Keratinocyte (primary cell): ENCODE data around the gene PSMB7. TPM values are rescaled to one million over a fixed set of nuclear protein-coding genes. Genes with fewer than 3 reads are reported as not detected.
A peak's percentile ranks its signal among the peaks of the same experiment; 100 is the strongest.

Experiments
- DNase-seq: peaks from one replicate; pipeline ENCODE4 v3.0.0-alpha.2; 2011; ENCODE audit warnings: low read depth, missing footprints, low spot score
- FAIRE-seq: peaks from 2 replicates; lab custom pipeline; 2011; peaks lifted over from hg19 to GRCh38; lab: Jason Lieb, UNC
- H2AFZ ChIP-seq: 2 replicates; pipeline ENCODE4 v1.6.0; 2012; ENCODE audit warnings: low read length, control low read depth, inconsistent platforms; ENCODE audit not compliant: control insufficient read depth
- H3K27ac ChIP-seq: 2 replicates; pipeline ENCODE4 v1.5.1; 2011; ENCODE audit warnings: low read length; ENCODE audit not compliant: control insufficient read depth, insufficient read depth
- H3K27me3 ChIP-seq: 3 replicates; pipeline ENCODE4 v1.6.0; 2011; ENCODE audit warnings: low read length; ENCODE audit not compliant: control insufficient read depth, insufficient read depth; ENCODE audit errors: extremely low read depth
- H3K36me3 ChIP-seq, 2 experiments: 2 replicates in 1 of 2; 3 replicates in 1 of 2; pipeline ENCODE4 v1.5.1; 2011; ENCODE audit warnings: low read length in 2 of 2, mild to moderate bottlenecking in 1 of 2; ENCODE audit not compliant: control insufficient read depth in 2 of 2, insufficient read depth in 2 of 2; ENCODE audit errors: extremely low read depth in 1 of 2
- H3K4me1 ChIP-seq: 3 replicates; pipeline ENCODE4 v1.5.1; 2011; ENCODE audit warnings: low read length; ENCODE audit not compliant: control insufficient read depth, insufficient read depth; ENCODE audit errors: extremely low read depth
- H3K4me2 ChIP-seq: 3 replicates; pipeline ENCODE4 v1.6.0; 2011; ENCODE audit warnings: low read depth, low read length; ENCODE audit not compliant: control insufficient read depth, insufficient read depth; ENCODE audit errors: extremely low read depth
- H3K4me3 ChIP-seq, 3 experiments: fragments of 200-600 bp in 1 of 3; sonication (generic) in 1 of 3; 2 replicates in 2 of 3; 3 replicates in 1 of 3; pipeline ENCODE4 v1.5.1; 2011 to 2016; ENCODE audit warnings: low read length in 3 of 3, mild to moderate bottlenecking in 3 of 3, control low read depth in 2 of 3, inconsistent platforms in 1 of 3, low read depth in 1 of 3, mixed read lengths in 1 of 3, mixed run types in 1 of 3, moderate library complexity in 1 of 3; ENCODE audit not compliant: control insufficient read depth in 2 of 3, insufficient read depth in 2 of 3; ENCODE audit errors: extremely low read depth in 1 of 3
- H3K79me2 ChIP-seq: 2 replicates; pipeline ENCODE4 v1.6.0; 2012; ENCODE audit warnings: low read length; ENCODE audit not compliant: control insufficient read depth, insufficient read depth
- H3K9ac ChIP-seq: 3 replicates; pipeline ENCODE4 v1.6.0; 2011; ENCODE audit warnings: low read length; ENCODE audit not compliant: control insufficient read depth, insufficient read depth; ENCODE audit errors: extremely low read depth
- H3K9me1 ChIP-seq: 3 replicates; pipeline ENCODE4 v1.6.0; 2011; ENCODE audit warnings: low read length; ENCODE audit not compliant: control insufficient read depth, insufficient read depth; ENCODE audit errors: extremely low read depth
- H3K9me3 ChIP-seq: 2 replicates; pipeline ENCODE4 v1.5.1; 2012; ENCODE audit warnings: low read depth, low read length; ENCODE audit not compliant: control insufficient read depth
- H4K20me1 ChIP-seq: 3 replicates; pipeline ENCODE4 v1.6.0; 2011; ENCODE audit warnings: low read length; ENCODE audit not compliant: control insufficient read depth, insufficient read depth; ENCODE audit errors: extremely low read depth
- EZH2 ChIP-seq: IDR thresholded peaks from one replicate; pipeline ENCODE4 v1.6.1; 2012; ENCODE audit warnings: inconsistent platforms, mild to moderate bottlenecking, low read length, moderate library complexity
- dilution Hi-C: fragments of 300-500 bp; cut with MboI; formaldehyde crosslinking; loops from one replicate; pipeline ENCODE4 v1.7.0; 2020; ENCODE audit warnings: low sequenced_read_pairs; ENCODE audit not compliant: extremely low pct_ligation_motif_present
- polyA plus RNA-seq, 5 experiments: library from polyadenylated mRNA; depleted of rRNA in 3 of 5; stranded (reverse) in 3 of 5; stranded (forward) in 1 of 5; unstranded in 1 of 5; fragments of >200 nt; gene quantifications; 1 replicate in 1 of 5; 2 replicates in 3 of 5; 3 replicates in 1 of 5; pipeline versions ENCODE4 v1.2.1 to v1.2.3, GENCODE V29; 2011 to 2012; ENCODE audit warnings: missing spikeins in 2 of 5, low read depth in 1 of 5, low replicate concordance in 1 of 5
- TF ChIP-seq, protein P1 (sequence below), 3 experiments: IDR thresholded peaks in 1 of 3; conservative IDR thresholded peaks in 1 of 3; optimal IDR thresholded peaks in 1 of 3; 2 replicates in 2 of 3; 3 replicates in 1 of 3; pipeline versions ENCODE3 to v1.5.1; 2011; ENCODE audit warnings: low read length in 3 of 3, mild to moderate bottlenecking in 3 of 3, moderate library complexity in 2 of 3, control low read depth in 1 of 3, inconsistent platforms in 1 of 3; ENCODE audit not compliant: insufficient read depth in 2 of 3; ENCODE audit errors: extremely low read depth in 1 of 3

PSMB7 gene
- polyA plus RNA-seq, 1 donor (not counting 4 experiments of a cell fraction or from before 2014, with no cell fraction given): 388 TPM

DNA sequence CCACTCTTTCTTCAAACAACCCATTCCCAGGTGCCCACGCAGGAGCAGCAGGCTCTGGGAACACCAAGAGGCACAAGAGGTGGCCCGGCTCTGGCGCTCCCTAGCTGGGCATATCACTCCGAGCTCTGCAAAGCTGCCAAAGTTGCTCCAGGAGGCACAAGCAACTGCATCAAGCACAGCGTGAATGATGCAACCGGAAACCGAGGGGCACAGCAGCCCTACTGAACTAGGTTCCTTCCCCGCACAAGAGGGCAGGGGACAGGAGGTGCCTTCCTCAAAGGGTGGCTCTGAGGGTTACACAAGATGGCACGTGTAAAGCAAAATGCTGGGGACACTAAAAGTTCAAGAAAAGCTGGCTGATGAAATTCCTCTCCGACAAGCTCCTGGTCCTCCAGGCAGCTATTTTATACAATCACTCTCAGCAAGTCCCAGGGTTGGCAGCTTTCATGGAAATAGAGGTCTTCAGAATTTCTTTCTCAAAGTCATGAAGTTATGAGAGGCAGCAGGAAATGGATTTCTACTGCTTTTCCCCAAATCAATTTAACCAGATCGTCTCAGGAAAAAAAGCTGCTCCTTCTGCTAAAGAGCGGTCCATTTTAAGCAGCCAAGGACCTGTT lies 22.9 kb downstream of the PSMB7 start:
- Histone ChIP-seq H3K4me1 (peaks cover 33% of the 10 kb centered on the region), H3K79me2 (peaks cover 83% of the 10 kb centered on the region), H3K27ac (peak overlapping the region; percentile 50), H3K9me3 (no peaks in the 10 kb centered on the region), H3K36me3 (peaks cover 9 to 29% of the 10 kb centered on the region in 2 experiments), H3K9me1 (peaks cover 7% of the 10 kb centered on the region), H2AFZ (no peak overlapping the region), H3K4me3 (no peak overlapping the region), H3K4me2 (peak overlapping the region; percentile 42), H4K20me1 (peaks cover 16% of the 10 kb centered on the region), H3K9ac (no peak overlapping the region), H3K27me3 (no peaks in the 10 kb centered on the region)
- DNase-seq (no peak), FAIRE-seq (no peak)
- TF ChIP-seq, protein P1, sequence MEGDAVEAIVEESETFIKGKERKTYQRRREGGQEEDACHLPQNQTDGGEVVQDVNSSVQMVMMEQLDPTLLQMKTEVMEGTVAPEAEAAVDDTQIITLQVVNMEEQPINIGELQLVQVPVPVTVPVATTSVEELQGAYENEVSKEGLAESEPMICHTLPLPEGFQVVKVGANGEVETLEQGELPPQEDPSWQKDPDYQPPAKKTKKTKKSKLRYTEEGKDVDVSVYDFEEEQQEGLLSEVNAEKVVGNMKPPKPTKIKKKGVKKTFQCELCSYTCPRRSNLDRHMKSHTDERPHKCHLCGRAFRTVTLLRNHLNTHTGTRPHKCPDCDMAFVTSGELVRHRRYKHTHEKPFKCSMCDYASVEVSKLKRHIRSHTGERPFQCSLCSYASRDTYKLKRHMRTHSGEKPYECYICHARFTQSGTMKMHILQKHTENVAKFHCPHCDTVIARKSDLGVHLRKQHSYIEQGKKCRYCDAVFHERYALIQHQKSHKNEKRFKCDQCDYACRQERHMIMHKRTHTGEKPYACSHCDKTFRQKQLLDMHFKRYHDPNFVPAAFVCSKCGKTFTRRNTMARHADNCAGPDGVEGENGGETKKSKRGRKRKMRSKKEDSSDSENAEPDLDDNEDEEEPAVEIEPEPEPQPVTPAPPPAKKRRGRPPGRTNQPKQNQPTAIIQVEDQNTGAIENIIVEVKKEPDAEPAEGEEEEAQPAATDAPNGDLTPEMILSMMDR (optimal IDR thresholded peaks at IDR 0.05 in 1 of 3, IDR thresholded peaks at IDR 0.05 in 1 of 3, conservative IDR thresholded peaks at IDR 0.05 in 1 of 3; ENCODE audit: extremely low read depth in 1 of 3, insufficient read depth in 2 of 3, low read length in 3 of 3): no peak
- dilution Hi-C loops: loop anchor here (25.0 kb wide), 1 partner anchor 145 kb away; no protein-coding TSS in a partner anchor

DNA sequence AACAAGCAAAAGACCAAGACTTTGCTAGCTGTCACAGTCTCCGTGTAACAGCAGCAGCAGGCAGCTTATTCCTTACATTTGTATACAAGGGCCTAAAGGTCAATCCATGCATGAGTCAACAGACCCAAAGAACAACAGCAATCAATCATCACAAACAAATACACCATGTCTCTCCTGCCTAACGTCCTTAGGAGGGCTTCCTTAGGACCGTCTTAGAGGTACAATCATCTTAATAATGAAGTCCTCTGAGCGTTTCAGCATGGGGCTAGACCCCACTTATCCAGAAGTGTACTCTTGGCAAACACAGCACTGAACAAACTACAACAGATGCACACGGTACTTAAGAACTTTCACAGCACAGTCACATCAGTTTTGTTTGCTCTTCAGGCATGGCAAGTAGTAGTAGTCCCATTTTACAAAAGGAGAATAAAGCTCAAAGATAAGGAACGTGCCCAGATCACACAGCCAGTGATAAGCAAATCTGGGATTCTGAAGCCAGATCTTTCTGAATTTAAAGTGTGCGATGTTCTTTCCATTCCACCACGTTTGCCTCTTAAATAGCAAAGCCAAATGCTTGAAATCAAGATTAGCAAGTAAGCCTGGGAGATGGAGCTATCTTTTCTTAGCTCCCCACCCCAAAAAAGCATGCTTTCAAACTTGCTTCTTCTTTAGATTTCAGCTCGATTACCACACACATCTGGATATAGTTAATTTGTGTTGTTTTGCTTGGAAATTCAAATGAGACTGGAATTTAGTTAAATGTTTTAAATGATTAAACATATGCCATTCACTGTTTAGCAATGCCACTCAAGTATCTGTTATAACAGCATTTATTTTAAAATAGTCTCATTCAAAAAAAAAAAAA lies 24.2 kb downstream of the PSMB7 start:
- TF ChIP-seq EZH2: no peak
- TF ChIP-seq, protein P1 (optimal IDR thresholded peaks at IDR 0.05 in 1 of 3, IDR thresholded peaks at IDR 0.05 in 1 of 3, conservative IDR thresholded peaks at IDR 0.05 in 1 of 3; ENCODE audit: extremely low read depth in 1 of 3, insufficient read depth in 2 of 3, low read length in 3 of 3): no peak
- dilution Hi-C loops: loop anchor here (25.0 kb wide), 1 partner anchor 146 kb away; no protein-coding TSS in a partner anchor
- no peak overlapping the region for H3K9ac ChIP-seq
- peaks cover 83% of the 10 kb centered on the region for H3K79me2 ChIP-seq
- H3K36me3 ChIP-seq: peaks cover 6 to 20% of the 10 kb centered on the region in 2 experiments
- FAIRE-seq (no peak), DNase-seq (no peak)
- no peaks in the 10 kb centered on the region for H3K9me3 ChIP-seq
- H3K9me1 ChIP-seq: peaks cover 7% of the 10 kb centered on the region
- H3K4me3 ChIP-seq: no peak overlapping the region
- peaks cover 33% of the 10 kb centered on the region for H3K4me1 ChIP-seq
- peaks cover 19% of the 10 kb centered on the region for H4K20me1 ChIP-seq
- H3K27me3 ChIP-seq: no peaks in the 10 kb centered on the region
- H3K4me2 ChIP-seq: no peak overlapping the region
- no peak overlapping the region for H3K27ac ChIP-seq
- no peak overlapping the region for H2AFZ ChIP-seq
